HG03139 (cell line): ENCODE data around the gene XRCC6.
"Not testable (repeated sequence)": the region's sequence is repeated elsewhere in the genome, so short reads cannot be mapped to it uniquely, and the experiment has no call there.

ENCODE experiments used
- ATAC-seq: cut with Tn5 transposase; IDR thresholded peaks from one replicate; pipeline ENCODE4 v1.9.1; 2021; ENCODE audit not compliant: unreplicated experiment

XRCC6 gene

GRCh38 chr22:41648432-41648831 lies 27.3 kb downstream of the XRCC6 start:
- ATAC-seq, result no peak

DNA sequence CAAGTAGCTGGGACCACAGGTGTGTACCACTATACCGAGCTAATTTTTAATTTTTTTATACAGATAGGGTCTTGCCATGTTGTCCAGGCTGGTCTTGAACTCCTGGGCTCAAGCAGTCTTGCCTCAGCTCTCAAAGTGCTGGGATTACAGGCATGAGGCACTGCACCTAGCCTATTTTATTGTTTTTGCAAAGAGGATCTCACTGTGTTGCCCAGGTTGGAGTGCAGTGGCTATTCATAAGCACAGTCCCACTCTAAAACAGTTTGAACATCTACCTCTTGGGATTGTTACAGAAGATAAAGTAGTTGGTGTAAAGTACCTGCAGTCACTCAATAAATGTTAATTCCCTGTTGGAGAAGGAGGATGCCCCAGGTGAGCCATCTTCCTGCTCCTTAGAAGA lies 29.1 kb downstream of the XRCC6 start:
- no peak for ATAC-seq

- ATAC-seq, result no peak
These were observed 29.7 kb downstream of the XRCC6 start for GRCh38 chr22:41650821-41651220.

DNA sequence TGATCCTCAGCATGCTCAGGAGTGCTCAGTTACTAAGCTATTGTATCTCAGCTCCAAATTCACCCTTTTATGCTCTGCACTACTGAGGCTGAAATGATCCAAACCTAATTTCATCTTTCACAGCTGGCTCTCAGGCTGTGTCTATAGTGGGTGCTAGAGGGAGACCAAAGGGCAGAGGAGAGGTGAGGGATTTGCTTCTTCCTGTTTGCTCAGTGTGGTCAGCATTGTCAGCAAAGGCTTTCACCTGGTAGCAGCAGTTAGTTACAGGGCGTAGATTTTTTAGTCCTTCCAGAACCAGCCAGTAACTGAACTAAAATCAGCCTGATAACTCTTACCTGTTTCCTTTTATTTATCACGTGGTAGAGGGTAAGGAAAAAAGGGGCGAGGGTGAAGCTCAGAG lies 33.2 kb downstream of the XRCC6 start:
- no peak for ATAC-seq

GRCh38 chr22:41656556-41656955 lies 35.5 kb downstream of the XRCC6 start:
- no peak for ATAC-seq

- no peak for ATAC-seq
These were observed 36.6 kb downstream of the XRCC6 start for GRCh38 chr22:41657709-41658108.

- ATAC-seq, result no peak
These were observed 37.8 kb downstream of the XRCC6 start for GRCh38 chr22:41658869-41659268.

- ATAC-seq, result no peak
These were observed 38.8 kb downstream of the XRCC6 start for GRCh38 chr22:41659941-41660340.

DNA sequence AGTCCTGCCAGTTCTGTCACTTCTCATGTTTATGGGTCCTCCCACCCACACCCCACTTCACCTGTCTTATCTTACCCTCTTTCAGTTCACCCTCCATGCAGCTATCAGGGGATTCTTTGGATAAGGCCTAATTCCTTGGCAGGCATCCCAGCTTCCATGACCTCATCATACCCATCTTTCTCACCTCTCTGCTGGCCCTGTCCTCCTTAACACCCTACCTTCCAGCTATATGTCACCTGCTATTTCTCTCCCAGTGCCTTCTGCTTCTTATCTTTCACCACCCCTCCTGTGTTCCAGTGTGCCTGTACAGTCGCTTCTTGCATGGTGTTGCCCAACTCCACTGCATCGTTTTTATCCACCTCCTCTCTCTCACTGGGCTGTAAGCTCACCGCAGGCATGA lies 39.3 kb downstream of the XRCC6 start:
- ATAC-seq, result no peak

DNA sequence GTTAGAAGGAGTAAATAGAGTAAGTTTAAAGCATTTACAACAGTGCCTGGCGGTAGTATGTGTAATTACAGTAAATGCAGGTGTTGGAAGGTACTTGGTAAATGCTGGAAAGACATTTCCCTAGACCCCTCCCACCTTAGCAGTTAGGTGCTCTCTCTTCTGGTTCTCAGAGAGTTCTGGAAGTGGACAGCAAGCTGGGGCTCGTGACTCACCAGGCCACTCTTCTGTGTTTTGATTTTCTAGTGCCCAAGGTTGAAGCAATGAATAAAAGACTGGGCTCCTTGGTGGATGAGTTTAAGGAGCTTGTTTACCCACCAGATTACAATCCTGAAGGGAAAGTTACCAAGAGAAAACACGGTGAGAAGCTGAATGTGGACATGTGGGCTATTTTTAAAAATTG lies 40.0 kb downstream of the XRCC6 start:
- ATAC-seq, result no peak

DNA sequence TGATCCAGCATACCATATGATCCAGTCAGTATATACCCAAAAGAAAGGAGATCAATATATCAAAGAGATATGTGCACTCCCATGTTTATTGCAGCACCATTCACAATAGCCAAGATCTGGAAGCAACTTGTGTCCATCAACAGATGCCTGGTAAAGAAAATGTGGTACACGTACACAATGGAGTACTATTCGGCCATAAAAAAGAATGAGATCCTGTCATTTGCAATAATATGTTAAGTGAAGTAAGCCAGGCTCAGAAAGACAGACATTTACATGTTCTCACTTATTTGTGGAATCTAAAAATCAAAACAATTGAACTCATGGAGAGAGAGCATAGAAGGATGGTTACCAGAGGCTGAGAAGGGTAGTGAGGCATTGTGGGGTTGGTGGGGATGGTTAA lies 40.6 kb downstream of the XRCC6 start:
- no peak for ATAC-seq

DNA sequence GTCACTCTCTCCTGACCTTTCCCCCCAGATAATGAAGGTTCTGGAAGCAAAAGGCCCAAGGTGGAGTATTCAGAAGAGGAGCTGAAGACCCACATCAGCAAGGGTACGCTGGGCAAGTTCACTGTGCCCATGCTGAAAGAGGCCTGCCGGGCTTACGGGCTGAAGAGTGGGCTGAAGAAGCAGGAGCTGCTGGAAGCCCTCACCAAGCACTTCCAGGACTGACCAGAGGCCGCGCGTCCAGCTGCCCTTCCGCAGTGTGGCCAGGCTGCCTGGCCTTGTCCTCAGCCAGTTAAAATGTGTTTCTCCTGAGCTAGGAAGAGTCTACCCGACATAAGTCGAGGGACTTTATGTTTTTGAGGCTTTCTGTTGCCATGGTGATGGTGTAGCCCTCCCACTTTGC lies 42.5 kb downstream of the XRCC6 start:
- ATAC-seq, result not testable (repeated sequence)

- no peak for ATAC-seq
These were observed 43.4 kb downstream of the XRCC6 start for GRCh38 chr22:41664490-41664889.

- ATAC-seq, result no peak
These were observed 43.9 kb downstream of the XRCC6 start for GRCh38 chr22:41664951-41665350.

DNA sequence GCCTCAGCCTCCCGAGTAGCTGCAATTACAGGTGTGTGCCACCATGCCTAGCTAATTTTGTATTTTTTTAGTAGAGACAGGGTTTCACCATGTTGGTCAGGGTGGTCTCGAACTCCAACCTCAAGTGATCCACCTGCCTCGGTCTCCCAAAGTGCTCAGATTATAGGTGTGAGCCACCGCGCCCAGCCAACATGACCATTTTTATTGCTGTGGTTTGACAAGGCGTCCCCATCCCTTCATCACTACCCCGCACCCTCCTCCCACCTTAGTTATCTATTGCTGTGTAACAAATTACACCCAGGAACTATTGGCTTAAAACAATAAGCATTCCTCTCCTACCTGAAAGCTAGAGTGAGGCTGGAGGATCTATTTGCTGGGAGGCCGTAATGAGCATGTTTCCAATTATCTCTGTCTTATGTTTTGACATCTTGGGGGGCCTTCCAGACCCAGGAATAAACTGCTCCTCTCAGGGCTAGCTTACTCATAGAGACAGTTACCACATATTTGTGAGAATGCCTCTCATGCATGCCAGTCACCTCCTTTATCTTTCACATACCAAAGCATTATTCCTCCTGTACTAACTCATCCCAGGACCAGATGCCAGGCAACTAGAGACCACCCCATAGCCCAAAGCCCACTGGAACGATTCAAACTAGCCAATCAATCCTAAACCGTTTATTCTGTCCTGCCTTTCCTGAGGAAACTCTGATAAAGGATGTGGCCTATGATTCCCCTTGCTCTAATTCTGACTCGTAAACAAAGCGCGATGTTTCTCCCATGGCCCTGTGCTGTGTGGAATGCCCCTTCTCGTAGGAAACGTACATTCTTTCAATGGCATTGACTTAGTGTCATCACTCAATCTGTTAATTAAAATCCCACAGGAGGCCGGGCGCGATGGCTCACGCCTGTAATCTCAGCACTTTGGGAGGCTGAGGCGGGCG lies 48.1 kb downstream of the XRCC6 start:
- no peak for ATAC-seq

DNA sequence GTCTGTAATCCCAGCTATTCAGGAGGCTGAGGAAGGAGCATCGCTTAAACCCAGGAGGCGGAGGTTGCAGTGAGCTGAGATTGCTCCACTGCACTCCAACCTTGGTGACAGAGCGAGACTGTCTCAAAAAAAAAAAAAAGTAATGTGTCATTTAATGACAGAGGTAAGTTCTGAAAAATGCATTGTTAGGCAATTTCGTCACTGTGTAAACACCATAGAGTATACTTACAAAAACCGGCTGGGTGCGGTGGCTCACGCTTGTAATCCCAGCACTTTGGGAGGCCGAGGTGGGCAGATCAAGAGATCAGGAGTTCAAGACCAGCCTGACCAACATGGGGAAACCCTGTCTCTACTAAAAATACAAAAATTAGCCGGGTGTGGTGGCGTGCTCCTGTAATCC lies 51.0 kb downstream of the XRCC6 start:
- not testable (repeated sequence) for ATAC-seq

DNA sequence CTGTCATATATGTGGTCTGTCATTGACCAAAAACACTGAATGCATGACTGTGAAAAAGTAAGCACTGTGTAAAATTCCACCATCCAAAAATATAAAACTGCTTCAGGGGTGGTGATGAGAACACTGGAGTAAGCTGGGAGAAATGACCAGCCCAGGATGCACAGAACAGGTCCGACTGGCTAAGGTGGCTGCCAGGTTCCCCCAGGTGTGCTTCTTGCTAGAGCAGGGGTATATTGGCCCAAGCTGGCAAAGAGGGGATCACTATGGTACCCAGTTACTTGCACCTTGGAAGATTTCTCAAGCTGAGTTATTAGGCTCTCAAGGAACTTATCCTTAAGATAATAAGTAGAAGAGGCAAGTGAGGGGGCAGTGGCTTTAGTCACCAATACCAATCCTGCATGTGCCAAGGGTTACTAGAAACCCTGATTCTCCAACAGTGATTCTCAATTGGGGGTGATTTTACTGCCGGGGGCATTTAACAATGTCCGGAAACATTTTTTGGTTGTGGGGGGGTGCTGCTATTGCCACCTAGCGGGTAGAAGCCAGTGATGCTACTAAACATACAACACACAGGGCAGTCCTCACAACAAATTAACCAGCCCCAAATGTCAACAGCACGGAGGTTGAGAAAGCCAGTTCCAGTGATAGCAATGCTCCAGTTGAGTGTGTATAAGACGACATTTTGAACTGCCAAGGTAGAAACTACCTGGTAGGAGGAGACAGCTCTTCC lies 51.9 kb downstream of the XRCC6 start:
- no peak for ATAC-seq

- ATAC-seq, result no peak
These were observed 53.8 kb downstream of the XRCC6 start for GRCh38 chr22:41674846-41675340.

DNA sequence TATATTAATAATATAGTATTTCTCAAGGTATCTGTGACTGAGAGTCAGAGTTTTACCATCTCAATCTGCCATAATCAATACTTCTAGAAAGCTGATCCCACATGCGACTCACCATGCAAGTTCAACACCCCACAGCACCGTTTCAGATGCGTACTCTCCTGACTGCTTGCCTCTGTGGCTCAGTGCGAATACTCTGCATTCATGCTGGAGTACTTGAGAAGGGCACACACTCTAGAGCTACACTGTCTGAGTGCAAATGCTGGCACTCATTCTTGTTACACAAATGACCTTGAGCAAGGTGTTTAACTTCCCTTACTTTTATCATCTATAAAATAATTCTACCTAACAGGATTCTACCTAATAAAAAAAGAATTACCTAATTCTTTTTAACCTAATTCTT lies 55.0 kb downstream of the XRCC6 start:
- ATAC-seq, result no peak

GRCh38 chr22:41681616-41682015 lies 60.5 kb downstream of the XRCC6 start:
- no peak for ATAC-seq

- ATAC-seq, result peak; percentile 58
These were observed 61.1 kb downstream of the XRCC6 start for GRCh38 chr22:41682033-41682807.
